Activated CD4-positive, alpha-beta T cell treated with anti-CD3 and anti-CD28 coated beads, Interleukin-2, Interleukin-4, amounts not matched to agents 100 ng/mL and 50 ng/mL, durations not matched to agents 16 hours and 8 hours (primary cell): Measurements from ENCODE around the gene CD101.
A peak's percentile ranks its signal among the peaks of the same experiment; 100 is the strongest.

Experiments used
- DNase-seq: peaks from one replicate; pipeline ENCODE4 v3.0.0-alpha.2; 2020; ENCODE audit warnings: low spot score

CD101 gene

DNA sequence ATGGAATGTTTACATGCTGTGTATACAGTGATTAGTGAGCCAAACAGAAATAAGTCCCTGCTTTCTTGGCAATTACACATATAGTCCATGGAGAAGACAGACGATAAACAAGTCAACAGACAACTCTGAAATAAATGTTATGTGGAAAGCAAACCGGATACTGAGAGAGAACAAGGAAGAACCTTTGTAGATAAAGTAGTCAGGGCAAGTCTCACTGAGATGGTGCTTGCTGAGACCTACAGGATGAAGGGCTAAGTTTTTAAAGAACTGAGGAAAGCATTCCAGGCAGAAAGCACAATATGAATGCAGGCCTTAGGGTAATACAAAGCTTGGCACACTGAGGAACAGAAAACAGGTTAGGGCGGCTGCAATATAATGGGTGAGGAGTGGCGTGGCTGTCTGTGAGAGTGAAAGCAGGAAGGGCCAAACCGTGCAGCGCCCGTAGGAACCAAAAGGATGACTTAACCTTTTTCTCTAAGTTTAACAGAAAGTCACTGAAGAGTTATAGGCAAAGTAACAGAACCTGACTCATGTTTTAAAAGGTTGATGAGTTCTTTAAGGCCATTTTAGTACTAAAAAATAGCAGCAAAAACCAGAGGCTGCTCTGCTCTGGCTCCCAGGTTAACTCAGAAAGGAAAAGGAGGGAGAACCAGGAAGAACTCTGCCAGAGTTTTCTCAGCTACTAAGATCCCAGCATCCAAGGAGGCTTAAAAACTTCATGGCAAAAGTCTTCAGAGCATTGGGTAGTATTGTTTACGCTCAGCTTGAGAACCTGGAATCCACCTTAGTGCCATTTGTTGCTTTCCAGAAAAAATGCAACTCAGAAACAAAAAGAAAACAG, 49.9 kb downstream of the CD101 start:
- peak; percentile 54 for DNase-seq

DNA sequence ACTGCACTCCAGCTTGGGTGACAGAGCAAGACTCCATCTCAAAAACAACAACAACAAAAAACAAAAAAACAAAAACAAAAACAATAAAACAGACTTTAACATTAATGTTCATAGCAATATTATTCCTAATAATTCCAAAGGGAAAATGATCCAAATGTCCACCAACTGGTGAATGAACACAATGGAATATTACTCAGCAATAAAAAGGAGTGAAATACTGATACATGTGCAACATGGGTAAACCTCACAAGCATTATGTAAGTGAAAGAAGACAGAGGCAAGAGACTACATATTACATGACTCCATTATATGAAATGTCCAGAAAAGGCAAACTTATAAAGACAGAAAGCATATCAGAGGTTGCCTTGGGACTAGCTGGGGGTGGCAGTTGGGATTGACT, 52.5 kb downstream of the CD101 start:
- no peak for DNase-seq

DNA sequence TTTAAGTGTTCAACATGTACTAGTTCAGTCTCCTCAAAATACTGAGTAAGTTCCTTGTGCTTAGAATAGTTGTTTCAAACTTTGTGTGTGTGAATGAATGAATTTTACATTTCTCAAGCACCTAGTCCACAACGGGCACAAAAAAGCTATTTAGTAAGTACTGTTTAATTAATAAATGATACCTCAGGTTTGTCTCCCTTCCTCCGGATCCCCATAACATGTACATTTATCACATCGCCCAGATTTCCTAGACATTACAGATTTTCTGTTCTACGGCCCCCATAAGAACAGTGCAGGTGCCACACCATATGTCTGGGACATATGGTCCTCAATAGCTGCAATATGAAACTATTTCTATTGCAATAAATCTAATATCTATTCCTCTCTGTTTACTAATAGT, 57.2 kb downstream of the CD101 start:
- DNase-seq, result no peak

DNA sequence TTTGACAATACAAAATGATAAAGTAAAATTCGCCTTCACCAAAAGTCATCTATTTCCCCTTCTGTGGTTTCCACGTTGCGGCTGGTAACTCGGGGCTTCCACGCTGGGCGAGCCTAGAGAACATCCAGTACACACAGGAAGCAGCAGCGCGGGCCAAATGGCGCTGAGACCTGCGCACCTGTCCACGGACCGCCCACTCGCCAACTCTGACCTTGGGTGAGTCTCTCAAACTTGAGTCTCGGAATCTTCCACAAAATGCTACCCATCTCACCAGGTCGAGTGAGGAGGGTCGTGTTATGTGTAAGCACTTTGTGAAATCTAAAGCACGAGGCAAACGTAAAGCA, 57.7 kb downstream of the CD101 start:
- peak; percentile 72 for DNase-seq

DNA sequence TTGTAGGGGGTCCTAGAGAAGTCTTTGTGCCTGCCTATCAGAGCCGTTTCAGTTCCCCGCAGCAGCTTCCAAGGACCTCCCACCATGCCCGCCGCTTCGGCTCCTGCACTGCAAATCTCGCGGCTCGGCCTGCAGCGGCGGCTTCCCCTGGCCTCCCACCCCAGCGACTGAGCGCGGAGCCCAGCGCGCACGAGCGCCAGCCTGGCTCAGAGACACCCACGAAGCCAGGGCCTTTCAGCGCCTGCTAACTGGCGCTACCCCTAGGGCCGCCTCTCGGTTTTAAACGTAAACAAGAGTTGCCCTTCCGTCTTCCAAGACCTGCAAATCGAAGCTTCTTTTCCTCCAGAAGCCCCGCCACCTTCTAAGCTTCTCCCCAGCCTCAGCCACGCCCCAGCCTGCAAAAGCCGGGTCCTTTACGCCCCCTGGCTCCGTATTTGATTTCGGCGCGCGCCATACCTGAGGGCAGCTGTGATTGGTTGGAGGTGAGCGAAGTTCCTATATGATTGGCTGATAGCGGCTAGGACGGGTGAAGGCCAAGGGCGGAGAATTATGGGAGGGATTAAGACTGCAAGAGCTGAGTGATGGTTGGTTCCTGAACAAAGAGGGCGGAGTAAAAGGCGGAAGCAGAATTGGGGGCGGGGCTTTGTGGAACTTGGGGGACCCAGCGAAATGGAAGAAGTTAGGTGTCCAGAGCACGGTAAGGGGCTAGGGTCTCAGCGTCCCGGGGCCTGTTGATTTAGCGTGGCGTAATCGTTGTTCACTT, 58.3 kb downstream of the CD101 start, which contains the start of gene TTF2:
Gene TTF2 (plus strand): TSS at position 649 of the 763 bp plus-strand sequence. CDS start 21 bp downstream, at position 670.
- peak; percentile 99 for DNase-seq

DNA sequence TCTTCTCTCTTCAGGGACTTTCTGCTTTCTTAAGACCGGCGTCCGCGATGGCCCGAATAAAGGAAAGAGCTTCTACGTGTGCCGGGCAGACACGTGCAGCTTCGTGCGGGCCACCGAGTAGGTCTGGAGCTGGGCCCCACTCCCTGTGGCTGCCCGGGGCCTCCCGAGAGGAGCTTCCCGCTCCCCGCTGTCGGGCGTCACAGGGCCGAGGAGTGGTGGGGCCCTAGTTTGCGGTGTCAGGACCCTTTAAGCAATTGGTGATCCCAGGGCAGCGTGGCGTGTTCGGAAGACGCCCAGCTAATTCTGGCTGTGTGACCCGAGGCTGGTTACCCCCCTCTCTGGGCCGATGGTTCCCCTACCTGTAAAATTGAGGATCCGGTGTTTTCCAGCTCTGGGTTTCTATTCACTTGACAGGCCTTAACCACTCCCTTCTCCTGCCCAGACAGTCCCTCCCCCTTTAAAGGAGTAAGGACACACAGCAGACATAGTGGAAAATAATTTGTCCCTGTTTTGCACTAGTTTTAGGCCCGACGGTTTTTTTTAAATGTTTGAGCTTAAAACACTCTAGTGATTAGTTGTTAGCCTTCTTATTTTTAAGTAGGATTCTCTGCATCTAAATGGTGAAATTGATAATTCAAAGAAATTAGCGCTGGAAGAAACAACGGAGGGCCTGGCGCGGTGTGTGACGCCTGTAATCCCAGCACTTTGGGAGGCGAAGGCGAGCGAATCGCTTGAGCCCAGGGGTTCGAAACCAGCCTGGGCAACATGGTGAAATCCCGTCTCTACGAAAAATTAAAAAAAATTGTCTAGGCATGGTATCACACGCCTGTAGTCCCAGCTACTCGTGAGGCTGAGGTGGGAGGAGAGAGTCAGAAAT, 59.1 kb downstream of the CD101 start:
- DNase-seq, result peak; percentile 45

DNA sequence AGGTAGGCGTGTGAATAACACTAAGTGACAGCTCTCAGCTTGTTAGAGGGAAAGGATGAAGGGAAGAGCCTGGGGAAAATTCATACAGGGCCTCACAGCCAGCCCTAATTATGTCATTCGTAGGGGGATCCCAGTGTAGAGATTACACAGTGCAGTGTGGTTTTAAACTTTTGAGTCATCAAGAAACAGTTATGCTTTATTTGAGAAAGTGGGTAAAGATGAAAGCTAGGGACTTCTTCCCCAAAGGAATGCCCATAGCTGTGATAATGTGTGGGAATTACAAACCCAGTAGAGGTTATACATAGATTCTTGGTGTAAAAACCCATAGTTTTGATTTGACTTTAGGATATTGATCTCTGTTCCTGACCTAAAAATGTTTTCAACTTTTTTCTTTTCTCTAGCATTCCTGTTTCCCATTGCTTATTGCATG, 60.4 kb downstream of the CD101 start:
- DNase-seq, result peak; percentile 77

DNA sequence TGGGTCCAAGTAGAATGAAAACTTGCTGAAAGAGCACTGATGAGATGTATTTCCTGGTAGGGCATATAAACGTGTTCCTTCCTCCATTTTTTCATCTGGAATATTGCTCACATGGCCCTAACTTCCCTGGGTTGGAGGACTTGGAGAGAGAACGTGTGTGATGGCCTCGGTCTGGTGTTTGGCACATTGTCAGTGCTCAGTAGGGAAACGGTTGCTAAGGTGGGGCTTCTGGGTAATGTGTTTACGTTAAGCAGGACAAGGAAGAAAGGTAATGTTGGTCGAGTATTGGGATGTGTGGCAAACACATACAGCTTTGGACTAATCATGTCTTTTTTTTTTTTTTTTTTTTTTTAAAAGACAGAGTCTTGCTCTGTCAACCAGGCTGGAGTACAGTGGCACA, 64.8 kb downstream of the CD101 start:
- no peak for DNase-seq

DNA sequence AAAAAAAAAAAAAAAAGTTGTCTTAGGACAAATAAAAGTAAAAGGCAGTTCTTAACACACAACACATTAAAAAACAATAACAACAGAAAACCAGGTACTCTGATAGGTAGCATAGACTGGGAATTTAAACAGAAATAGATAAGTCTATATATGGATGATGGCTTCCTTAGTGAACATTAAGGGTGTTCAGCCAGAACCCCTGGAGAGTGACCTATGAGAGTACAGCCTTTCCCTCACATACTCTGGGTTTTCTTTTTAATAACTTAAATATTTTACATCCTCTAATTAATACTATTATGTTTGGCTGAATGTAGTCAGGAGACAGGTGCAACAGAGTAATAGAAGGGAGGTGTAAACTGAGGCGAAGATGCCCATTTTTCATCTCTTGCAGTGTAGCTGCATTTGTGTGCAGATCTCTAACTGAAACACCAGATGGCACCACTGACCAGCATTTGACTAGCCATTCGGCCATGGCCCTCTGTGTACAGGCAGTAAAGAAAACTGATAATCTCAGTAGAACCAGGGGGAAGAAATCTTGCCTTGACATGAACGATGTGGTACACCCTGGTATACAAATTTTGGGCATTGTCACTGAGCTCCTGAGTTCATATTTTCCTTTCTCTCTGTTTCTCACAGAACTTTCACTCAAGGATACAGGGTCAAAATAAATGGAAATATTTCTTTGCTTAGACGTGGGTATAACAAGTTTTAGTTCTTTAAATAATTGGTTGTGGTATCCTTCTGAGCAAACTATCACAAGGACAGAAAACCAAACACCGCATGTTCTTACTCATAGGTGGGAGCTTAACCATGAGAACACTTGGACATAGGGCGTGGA, 66.2 kb downstream of the CD101 start:
- DNase-seq, result peak; percentile 44

DNA sequence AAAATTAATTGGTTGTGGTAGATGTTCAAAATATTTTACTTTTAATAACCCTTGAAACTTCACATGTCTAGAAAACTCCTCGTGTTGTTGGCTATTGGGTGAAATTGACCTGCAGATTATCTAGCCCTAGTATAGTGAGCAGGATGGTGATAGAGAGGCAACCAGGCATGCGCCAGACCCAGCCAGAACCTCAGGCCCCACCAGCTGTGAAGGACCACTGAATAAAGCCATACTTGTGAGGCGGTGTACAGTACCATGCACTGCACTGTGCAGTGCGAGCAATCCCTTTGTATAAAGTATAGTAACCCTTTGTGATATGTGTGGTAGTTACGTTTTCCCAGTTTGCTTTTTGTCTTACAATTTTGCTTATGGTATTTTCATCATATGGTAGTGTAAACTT, 67.0 kb downstream of the CD101 start:
- no peak for DNase-seq

DNA sequence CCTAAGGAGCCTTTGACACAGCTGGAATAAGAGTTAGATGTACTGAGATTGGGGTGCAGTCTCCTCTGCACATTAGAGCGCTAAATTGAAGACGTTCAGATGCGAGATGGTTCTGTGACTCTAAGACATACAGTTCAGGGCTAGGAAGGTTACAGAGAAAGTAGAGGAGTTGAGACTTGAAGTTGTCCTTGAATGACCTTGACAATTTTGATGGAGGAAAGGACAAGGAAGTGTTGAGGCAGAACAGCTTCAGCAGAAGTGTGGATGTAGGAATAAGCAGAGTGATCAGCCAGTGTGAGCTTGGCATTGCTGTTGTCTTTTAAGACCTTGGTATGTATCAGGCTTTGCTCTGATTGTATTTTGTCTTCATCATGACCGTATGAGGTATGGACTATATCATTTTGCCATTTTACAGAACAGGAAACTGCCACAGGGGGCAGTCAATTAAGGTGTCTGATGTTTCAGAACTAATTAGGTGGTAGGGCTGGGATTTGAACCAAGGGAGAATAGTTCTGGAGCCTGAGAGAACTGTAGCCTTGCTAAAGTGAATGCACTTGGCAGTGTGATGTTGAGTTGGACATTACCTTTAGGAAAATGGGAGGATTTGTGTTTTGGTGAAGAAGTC, 67.8 kb downstream of the CD101 start:
- no peak for DNase-seq

DNA sequence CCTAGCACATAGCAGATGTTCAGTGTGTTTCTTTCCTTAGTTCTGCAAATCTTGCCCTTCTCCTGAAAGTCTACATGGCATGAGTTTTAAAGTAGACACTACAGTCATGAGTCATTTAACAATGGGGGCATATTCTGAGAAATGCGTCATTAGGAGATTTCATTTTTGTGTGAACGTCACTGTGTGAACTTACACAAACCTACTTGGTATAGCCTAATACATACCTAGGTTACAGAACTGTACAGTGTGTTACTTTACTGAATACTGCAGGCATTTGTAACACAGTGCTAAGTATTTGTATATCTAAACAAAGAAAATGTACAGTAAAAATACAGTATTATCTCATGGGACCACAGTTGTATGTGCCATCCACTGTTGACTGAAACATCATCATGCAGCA, 68.6 kb downstream of the CD101 start:
- peak; percentile 69 for DNase-seq

DNA sequence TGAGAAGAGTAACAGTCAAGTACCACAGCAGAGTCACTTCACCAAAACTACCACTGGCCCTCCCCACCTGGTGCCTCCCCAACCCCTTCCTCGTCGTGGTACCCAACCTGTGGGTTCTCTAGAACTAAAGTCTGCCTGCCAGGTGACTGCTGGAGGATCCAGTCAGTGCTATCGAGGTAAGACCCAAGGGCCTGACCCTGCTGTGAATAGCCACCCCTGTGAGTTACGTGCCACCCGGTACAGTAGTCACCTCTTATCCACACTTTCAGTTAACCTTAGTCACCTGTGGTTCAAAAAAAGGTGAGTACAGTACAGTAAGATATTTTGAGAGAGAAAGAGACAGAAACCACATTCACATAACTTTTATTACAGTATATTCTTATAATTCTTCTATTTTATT, 75.1 kb downstream of the CD101 start:
- DNase-seq, result no peak

DNA sequence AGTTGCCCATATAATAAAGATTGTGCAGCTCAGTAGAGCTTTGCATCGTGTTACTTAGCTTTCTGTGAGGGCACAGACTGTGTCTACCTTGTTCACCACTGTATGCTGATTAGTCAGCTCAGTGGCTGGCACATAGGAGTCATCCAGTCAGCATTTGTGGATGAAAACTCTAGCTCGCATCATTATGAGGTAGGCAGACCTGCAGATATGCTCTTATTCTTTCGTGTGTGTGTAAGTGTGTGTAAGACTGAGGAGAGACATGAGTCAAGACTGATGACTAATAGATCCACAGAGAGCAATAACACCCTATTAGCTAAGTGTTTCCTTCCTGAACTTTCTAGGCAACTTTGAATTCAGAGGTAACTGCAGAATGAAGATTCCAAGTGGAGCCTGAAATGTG, 75.7 kb downstream of the CD101 start:
- DNase-seq, result peak; percentile 80

DNA sequence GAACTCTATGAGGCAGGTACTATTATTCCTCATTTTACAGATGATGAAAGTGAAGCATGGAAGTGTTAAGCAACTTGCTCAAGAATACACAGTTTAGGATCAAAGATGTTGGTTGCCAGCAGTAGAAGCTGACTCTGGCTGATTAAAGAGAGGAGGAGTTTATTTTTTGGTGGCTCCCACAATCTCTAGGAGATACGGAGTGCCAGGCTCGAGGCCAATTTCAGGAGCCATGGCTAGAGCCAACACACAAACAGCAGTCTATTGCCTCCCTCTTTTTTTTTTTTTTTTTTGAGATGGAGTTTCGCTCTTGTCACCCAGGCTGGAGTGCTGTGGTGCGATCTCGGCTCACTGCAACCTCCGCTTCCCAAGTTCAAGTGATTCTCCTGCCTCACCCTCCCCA, 78.2 kb downstream of the CD101 start:
- no peak for DNase-seq

DNA sequence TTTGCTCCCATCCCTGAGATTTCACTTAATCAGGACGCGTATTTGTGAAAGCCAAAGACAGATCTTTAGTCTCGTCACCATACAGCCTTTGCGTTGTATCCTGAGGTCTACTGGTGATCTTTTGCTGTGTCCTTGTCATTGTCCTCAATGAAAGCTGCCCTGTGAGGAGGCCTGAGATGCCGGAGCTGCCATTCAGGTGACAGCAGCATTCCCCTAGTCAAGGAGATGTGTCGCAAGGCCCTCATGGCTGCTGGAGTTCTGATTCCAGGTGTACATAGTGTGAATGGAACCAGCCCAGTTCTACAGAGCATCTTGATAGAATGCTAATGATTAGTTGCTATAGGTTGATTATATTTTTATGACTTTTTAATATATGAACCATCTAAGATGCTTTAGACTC, 82.7 kb downstream of the CD101 start:
- DNase-seq, result no peak
